ENCODE data around the gene FZD10. TPM values are rescaled to one million over a fixed set of nuclear protein-coding genes. Genes with fewer than 3 reads are reported as not detected.

FZD10 gene
- polyA plus RNA-seq, 3 donors: not detected

- intact Hi-C loops (cut with micrococcal nuclease): no loop called here
- peaks cover 0 to 15% (median 6%) of the 10 kb centered on the region in 7 donors for H3K9me3 Mint-ChIP-seq
- no peaks in the 10 kb centered on the region for H4K20me1 ChIP-seq (ENCODE audit: insufficient read depth, low read length)
- DNase-seq: no peak
- H3K27me3 Mint-ChIP-seq (ENCODE audit: low read depth in 3 of 3): peaks cover 30 to 51% (median 44%) of the 10 kb centered on the region in 3 donors
- no peak overlapping the region for H3K27ac Mint-ChIP-seq
- H3K27ac ChIP-seq (ENCODE audit: low read depth in 1 of 2, low read length in 2 of 2): no peak overlapping the region
- H3K36me3 Mint-ChIP-seq: peaks cover 2 to 3% of the 10 kb centered on the region in 2 donors
- no peak for TF ChIP-seq CTCF (IDR thresholded peaks at IDR 0.05)
- H3K36me3 ChIP-seq (replicated peaks in 1 of 2; ENCODE audit: control insufficient read depth in 1 of 2, insufficient read depth in 2 of 2, low read length in 2 of 2): no peaks in the 10 kb centered on the region
- no peaks in the 10 kb centered on the region for H3K79me2 ChIP-seq (ENCODE audit: insufficient read depth, low read length)
- H3K4me2 ChIP-seq (replicated peaks; ENCODE audit: extremely low read depth, low read length, poor library complexity, severe bottlenecking): no peak overlapping the region
- no peak overlapping the region for H2AFZ ChIP-seq (ENCODE audit: insufficient read depth, low read depth, low read length, poor library complexity, severe bottlenecking)
- no peaks in the 10 kb centered on the region for H3K4me1 ChIP-seq (ENCODE audit: control insufficient read depth in 1 of 2, insufficient read depth in 2 of 2, low read length in 2 of 2)
- H3K4me1 Mint-ChIP-seq: no peaks in the 10 kb centered on the region
- no peak overlapping the region for H3K9ac ChIP-seq (ENCODE audit: insufficient read depth, low read length, poor library complexity, severe bottlenecking)
- H3K4me3 ChIP-seq (replicated peaks in 1 of 3; ENCODE audit: low read depth in 2 of 3, low read length in 3 of 3): no peak overlapping the region
- peaks cover 0 to 19% of the 10 kb centered on the region in 2 donors for H3K9me3 ChIP-seq (replicated peaks in 1 of 2; ENCODE audit: control insufficient read depth in 1 of 2, insufficient read depth in 1 of 2, low read length in 2 of 2)
- peak overlapping the region in 1 of 2 donors; percentile 89 for H3K4me3 Mint-ChIP-seq
- WGBS (ENCODE audit: insufficient coverage): 17% methylated on average over 15 of the region's 18 CpGs
- peaks cover 52 to 62% of the 10 kb centered on the region in 2 donors for H3K27me3 ChIP-seq (ENCODE audit: control insufficient read depth in 2 of 2, insufficient read depth in 2 of 2, low read length in 2 of 2)
These were observed 1.9 kb downstream of the FZD10 start for GRCh38 chr12:130164216-130164542.

GRCh38 chr12:130164936-130165335, 2.7 kb downstream of the FZD10 start:
- H3K36me3 ChIP-seq (replicated peaks in 1 of 2; ENCODE audit: control insufficient read depth in 1 of 2, insufficient read depth in 2 of 2, low read length in 2 of 2): no peaks in the 10 kb centered on the region
- H3K4me1 ChIP-seq (ENCODE audit: control insufficient read depth in 1 of 2, insufficient read depth in 2 of 2, low read length in 2 of 2): no peaks in the 10 kb centered on the region
- H3K27ac ChIP-seq (ENCODE audit: low read depth in 1 of 2, low read length in 2 of 2): no peak overlapping the region
- Mint-ChIP-seq H3K36me3 (peaks cover 2 to 3% of the 10 kb centered on the region in 2 donors), H3K9me3 (peaks cover 0 to 15% (median 6%) of the 10 kb centered on the region in 7 donors), H3K4me3 (no peak overlapping the region), H3K4me1 (no peaks in the 10 kb centered on the region), H3K27me3 (ENCODE audit: low read depth in 3 of 3) (peaks cover 30 to 52% (median 47%) of the 10 kb centered on the region in 3 donors), H3K27ac (no peak overlapping the region)
- WGBS (ENCODE audit: insufficient coverage): 33% methylated on average over 4 of the region's 5 CpGs
- H3K4me2 ChIP-seq (replicated peaks; ENCODE audit: extremely low read depth, low read length, poor library complexity, severe bottlenecking): no peak overlapping the region
- peaks cover 0 to 12% of the 10 kb centered on the region in 2 donors for H3K9me3 ChIP-seq (replicated peaks in 1 of 2; ENCODE audit: control insufficient read depth in 1 of 2, insufficient read depth in 1 of 2, low read length in 2 of 2)
- no peak overlapping the region for H2AFZ ChIP-seq (ENCODE audit: insufficient read depth, low read depth, low read length, poor library complexity, severe bottlenecking)
- no peak for DNase-seq
- H4K20me1 ChIP-seq (ENCODE audit: insufficient read depth, low read length): no peaks in the 10 kb centered on the region
- intact Hi-C loops (cut with micrococcal nuclease): no loop called here
- no peak for TF ChIP-seq CTCF (IDR thresholded peaks at IDR 0.05)
- peaks cover 44 to 55% of the 10 kb centered on the region in 2 donors for H3K27me3 ChIP-seq (ENCODE audit: control insufficient read depth in 2 of 2, insufficient read depth in 2 of 2, low read length in 2 of 2)
- H3K9ac ChIP-seq (ENCODE audit: insufficient read depth, low read length, poor library complexity, severe bottlenecking): no peak overlapping the region
- H3K4me3 ChIP-seq (replicated peaks in 1 of 3; ENCODE audit: low read depth in 2 of 3, low read length in 3 of 3): no peak overlapping the region
- no peaks in the 10 kb centered on the region for H3K79me2 ChIP-seq (ENCODE audit: insufficient read depth, low read length)
